ENCODE measurements around the gene FZD4. TPM values are rescaled to one million over a fixed set of nuclear protein-coding genes. Genes with fewer than 3 reads are reported as not detected.
"Not testable (repeated sequence)": the region's sequence is repeated elsewhere in the genome, so short reads cannot be mapped to it uniquely, and the experiment has no call there.

The FZD4 gene
- total RNA-seq, 1 donor from 2014 or later, result 47.1 TPM

- no peak overlapping the region for H3K4me3 ChIP-seq
- no peak for TF ChIP-seq POLR2A (IDR thresholded peaks at IDR 0.05)
- no peak for TF ChIP-seq CTCF (IDR thresholded peaks at IDR 0.05)
- no peak for TF ChIP-seq POLR2AphosphoS5 (IDR thresholded peaks at IDR 0.05; ENCODE audit: insufficient read depth in 1 of 2, low read depth in 1 of 2)
- no peaks in the 10 kb centered on the region for H3K9me3 ChIP-seq
- intact Hi-C loops (cut with DNase I), result no loop called here
- DNase-seq (ENCODE audit: extremely low spot score in 2 of 2), result no peak
- no peaks in the 10 kb centered on the region for H3K36me3 ChIP-seq
- no peak overlapping the region for H3K27ac ChIP-seq
- no peaks in the 10 kb centered on the region for H3K4me1 ChIP-seq
- no peaks in the 10 kb centered on the region for H3K27me3 ChIP-seq
Observed at GRCh38 chr11:86996953-86997570, 41.9 kb upstream of the FZD4 start.

- TF ChIP-seq POLR2AphosphoS5 (IDR thresholded peaks at IDR 0.05; ENCODE audit: insufficient read depth in 1 of 2, low read depth in 1 of 2), result no peak
- TF ChIP-seq POLR2A (IDR thresholded peaks at IDR 0.05), result no peak
- TF ChIP-seq CTCF (IDR thresholded peaks at IDR 0.05), result no peak
- DNase-seq (ENCODE audit: extremely low spot score in 2 of 2), result no peak
- H3K27ac ChIP-seq, result no peak overlapping the region
- H3K4me1 ChIP-seq, result no peaks in the 10 kb centered on the region
- H3K36me3 ChIP-seq, result no peaks in the 10 kb centered on the region
- H3K27me3 ChIP-seq, result no peaks in the 10 kb centered on the region
- no peak overlapping the region for H3K4me3 ChIP-seq
- intact Hi-C loops (cut with DNase I), result no loop called here
- H3K9me3 ChIP-seq, result no peaks in the 10 kb centered on the region
Observed at GRCh38 chr11:86993031-86993430, 37.8 kb upstream of the FZD4 start.

GRCh38 chr11:86992340-86992739, 37.1 kb upstream of the FZD4 start:
- intact Hi-C loops (cut with DNase I); H3K9me3 ChIP-seq; H3K27me3 ChIP-seq; H3K36me3 ChIP-seq; H3K27ac ChIP-seq; DNase-seq (ENCODE audit: extremely low spot score in 2 of 2); H3K4me1 ChIP-seq; H3K4me3 ChIP-seq: not testable (repeated sequence)

GRCh38 chr11:86991341-86991740, 36.1 kb upstream of the FZD4 start:
- Histone ChIP-seq H3K4me1 (no peaks in the 10 kb centered on the region), H3K36me3 (no peaks in the 10 kb centered on the region), H3K27me3 (no peaks in the 10 kb centered on the region), H3K27ac (no peak overlapping the region), H3K9me3 (no peaks in the 10 kb centered on the region), H3K4me3 (no peak overlapping the region)
- intact Hi-C loops (cut with DNase I), result no loop called here
- no peak for DNase-seq (ENCODE audit: extremely low spot score in 2 of 2)
- TF ChIP-seq POLR2AphosphoS5 (IDR thresholded peaks at IDR 0.05; ENCODE audit: insufficient read depth in 1 of 2, low read depth in 1 of 2) (no peak), CTCF (IDR thresholded peaks at IDR 0.05) (no peak), POLR2A (IDR thresholded peaks at IDR 0.05) (no peak)

GRCh38 chr11:86990515-86990914, 35.3 kb upstream of the FZD4 start:
- H3K4me1 ChIP-seq, result no peaks in the 10 kb centered on the region
- DNase-seq (ENCODE audit: extremely low spot score in 2 of 2), result no peak
- TF ChIP-seq POLR2AphosphoS5 (IDR thresholded peaks at IDR 0.05; ENCODE audit: insufficient read depth in 1 of 2, low read depth in 1 of 2), result no peak
- TF ChIP-seq CTCF (IDR thresholded peaks at IDR 0.05), result no peak
- no peak for TF ChIP-seq POLR2A (IDR thresholded peaks at IDR 0.05)
- intact Hi-C loops (cut with DNase I), result no loop called here
- no peaks in the 10 kb centered on the region for H3K27me3 ChIP-seq
- no peak overlapping the region for H3K4me3 ChIP-seq
- H3K27ac ChIP-seq, result no peak overlapping the region
- H3K9me3 ChIP-seq, result no peaks in the 10 kb centered on the region
- no peaks in the 10 kb centered on the region for H3K36me3 ChIP-seq
